ENCODE data around the gene TGFB1. TPM values are rescaled to one million over a fixed set of nuclear protein-coding genes. Genes with fewer than 3 reads are reported as not detected.
"Not testable (repeated sequence)": the region's sequence is repeated elsewhere in the genome, so short reads cannot be mapped to it uniquely, and the experiment has no call there.

TGFB1 gene
- total RNA-seq, 1 experiment from 2014 or later: 8.6 TPM

GRCh38 chr19:41299046-41299754, 54.5 kb downstream of the TGFB1 start:
- no peaks in the 10 kb centered on the region for H3K27me3 ChIP-seq (ENCODE audit: control insufficient read depth, insufficient read depth, low read length)
- peaks cover 85% of the 10 kb centered on the region for H3K36me3 ChIP-seq (replicated peaks; ENCODE audit: control insufficient read depth, insufficient read depth, low read length)
- H3K4me3 ChIP-seq (ENCODE audit: insufficient read depth, low read depth, low read length): no peak overlapping the region
- DNase-seq: no peak

GRCh38 chr19:41298348-41298964, 55.3 kb downstream of the TGFB1 start:
- no peak for DNase-seq
- Histone ChIP-seq H3K36me3 (replicated peaks; ENCODE audit: control insufficient read depth, insufficient read depth, low read length) (peaks cover 86% of the 10 kb centered on the region), H3K4me3 (ENCODE audit: insufficient read depth, low read depth, low read length) (no peak overlapping the region), H3K27me3 (ENCODE audit: control insufficient read depth, insufficient read depth, low read length) (no peaks in the 10 kb centered on the region)

DNA sequence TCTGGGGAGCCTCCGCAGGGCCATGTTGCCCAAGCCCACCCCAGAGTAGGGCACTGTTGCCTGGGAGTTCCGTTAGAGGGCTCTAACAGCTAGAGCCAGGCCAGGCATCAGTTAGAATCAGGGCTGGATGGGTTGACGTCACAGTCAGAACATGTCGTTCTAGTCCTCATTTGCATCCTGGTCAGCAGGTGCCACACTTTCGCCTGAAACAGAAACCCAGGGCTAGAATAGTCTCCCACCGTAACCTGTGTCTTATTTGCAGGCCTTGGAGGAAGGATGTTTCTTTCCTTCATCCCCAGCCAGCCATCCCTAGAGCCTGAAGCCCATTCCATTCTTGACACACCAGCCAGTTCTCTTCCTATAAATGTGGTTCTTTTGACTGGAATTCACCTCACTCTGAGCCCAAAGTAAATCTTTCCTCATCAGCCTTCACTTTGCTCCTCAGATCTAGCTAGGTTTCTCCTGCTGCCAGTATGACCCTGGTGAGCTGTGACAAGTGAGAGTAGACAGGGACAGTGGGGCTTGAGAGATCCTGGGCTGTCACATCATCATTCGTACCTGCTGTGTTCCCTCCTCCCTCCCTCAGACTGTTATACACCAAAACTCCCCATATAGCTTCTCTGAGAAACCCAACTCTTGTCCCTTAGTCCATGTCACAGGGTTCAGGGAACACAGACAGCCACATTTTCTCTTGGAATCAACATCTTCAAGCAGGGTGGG, 55.9 kb downstream of the TGFB1 start:
- H3K36me3 ChIP-seq (replicated peaks; ENCODE audit: control insufficient read depth, insufficient read depth, low read length): peaks cover 88% of the 10 kb centered on the region
- no peak for DNase-seq
- H3K27me3 ChIP-seq (ENCODE audit: control insufficient read depth, insufficient read depth, low read length): no peaks in the 10 kb centered on the region
- no peak overlapping the region for H3K4me3 ChIP-seq (ENCODE audit: insufficient read depth, low read depth, low read length)

GRCh38 chr19:41296433-41296871, 57.3 kb downstream of the TGFB1 start:
- H3K36me3 ChIP-seq (replicated peaks; ENCODE audit: control insufficient read depth, insufficient read depth, low read length): peaks cover 91% of the 10 kb centered on the region
- DNase-seq: no peak

DNA sequence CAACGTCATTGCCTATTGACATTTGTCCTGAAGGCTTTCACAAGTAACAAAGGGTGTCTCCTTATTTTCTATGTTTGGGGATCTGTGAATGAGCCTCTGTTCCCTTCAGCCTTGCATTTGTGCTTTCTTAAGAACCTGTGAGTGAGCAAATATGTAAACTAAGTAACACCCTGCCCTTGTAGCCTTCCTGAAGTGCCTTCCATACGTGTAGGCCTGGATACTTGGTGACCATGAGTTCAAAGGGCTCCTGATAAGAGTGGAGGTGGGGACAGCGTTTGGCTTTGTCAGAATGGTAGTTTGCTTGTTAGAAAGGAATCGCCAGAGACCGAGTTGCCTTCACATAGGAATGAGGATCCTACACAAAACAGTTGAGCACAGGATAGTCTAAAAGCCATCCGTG, 58.2 kb downstream of the TGFB1 start:
- Histone ChIP-seq H3K27me3 (ENCODE audit: control insufficient read depth, insufficient read depth, low read length) (no peaks in the 10 kb centered on the region), H3K4me3 (ENCODE audit: insufficient read depth, low read depth, low read length) (no peak overlapping the region), H3K36me3 (replicated peaks; ENCODE audit: control insufficient read depth, insufficient read depth, low read length) (peaks cover 91% of the 10 kb centered on the region)
- DNase-seq: no peak

More at GRCh38 chr19:41296433-41296871, 57.3 kb downstream of the TGFB1 start:
- Histone ChIP-seq H3K27me3 (ENCODE audit: control insufficient read depth, insufficient read depth, low read length) (no peaks in the 10 kb centered on the region), H3K4me3 (ENCODE audit: insufficient read depth, low read depth, low read length) (no peak overlapping the region)

DNA sequence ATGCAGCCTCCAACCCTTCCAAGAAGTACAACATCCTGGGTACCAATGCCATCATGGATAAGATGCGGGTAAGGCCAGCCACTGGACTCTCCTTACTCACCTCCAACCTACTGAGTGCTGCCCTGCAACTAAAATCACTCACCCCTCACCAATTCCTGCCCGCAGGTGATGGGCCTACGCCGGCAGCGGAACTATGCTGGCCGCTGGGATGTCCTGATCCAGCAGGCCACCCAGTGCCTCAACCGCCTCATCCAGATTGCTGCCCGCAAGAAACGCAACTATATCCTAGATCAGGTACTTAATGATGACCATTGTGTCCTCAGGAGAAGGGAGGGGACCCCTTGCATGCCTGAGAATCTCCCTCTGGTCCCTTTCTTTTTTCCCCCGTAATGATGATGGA, 59.3 kb downstream of the TGFB1 start:
- H3K36me3 ChIP-seq (replicated peaks; ENCODE audit: control insufficient read depth, insufficient read depth, low read length): peaks cover 86% of the 10 kb centered on the region

GRCh38 chr19:41289814-41290213, 63.9 kb downstream of the TGFB1 start:
- H3K4me3 ChIP-seq (ENCODE audit: insufficient read depth, low read depth, low read length); H3K27me3 ChIP-seq (ENCODE audit: control insufficient read depth, insufficient read depth, low read length); DNase-seq: not testable (repeated sequence)
- H3K36me3 ChIP-seq (replicated peaks; ENCODE audit: control insufficient read depth, insufficient read depth, low read length): peaks cover 54% of the 10 kb centered on the region

More for the DNA sequence above, 59.3 kb downstream of the TGFB1 start:
- H3K4me3 ChIP-seq (ENCODE audit: insufficient read depth, low read depth, low read length): no peak overlapping the region
- DNase-seq: no peak
- H3K27me3 ChIP-seq (ENCODE audit: control insufficient read depth, insufficient read depth, low read length): no peaks in the 10 kb centered on the region

DNA sequence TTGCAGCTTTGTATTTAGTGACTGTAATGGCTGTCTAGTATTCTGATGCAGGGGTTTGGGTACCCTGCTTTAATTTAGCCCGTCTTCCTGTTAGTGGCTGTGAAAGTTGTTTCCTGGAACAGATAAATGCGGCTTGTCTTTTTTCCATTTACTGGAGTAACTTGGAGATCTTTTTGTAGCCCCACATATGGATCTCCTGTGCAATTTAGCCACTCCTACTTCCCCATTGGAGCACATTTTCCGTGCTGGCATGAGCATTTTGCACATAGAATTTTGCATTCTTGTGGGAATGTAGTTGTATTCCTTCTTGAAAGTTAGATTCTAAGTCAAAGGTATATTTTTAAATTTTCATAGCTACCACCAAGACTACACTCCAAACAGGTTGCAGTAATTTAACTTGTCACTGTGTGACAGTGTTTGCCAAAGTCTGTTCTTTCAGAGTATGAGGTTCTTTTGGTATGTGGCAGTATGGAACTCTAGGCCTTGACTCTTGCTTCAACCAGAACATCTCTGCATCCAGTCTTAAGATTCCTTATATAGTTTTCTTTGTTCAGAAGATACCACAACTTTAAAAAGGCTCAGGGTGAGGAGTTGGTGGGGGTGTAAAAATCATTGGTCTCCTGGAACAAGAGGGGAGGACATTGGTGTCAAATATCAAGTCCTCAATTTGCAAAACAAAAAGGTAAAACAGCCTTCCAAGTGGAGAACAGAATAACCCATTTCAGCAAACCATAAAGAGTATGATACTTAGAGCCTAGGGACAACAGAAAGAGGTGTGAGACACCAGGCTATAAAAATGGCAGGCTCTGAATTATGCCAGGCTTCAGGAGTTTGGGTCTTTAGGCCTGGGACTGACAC, 64.8 kb downstream of the TGFB1 start:
- Histone ChIP-seq H3K4me3 (ENCODE audit: insufficient read depth, low read depth, low read length) (no peak overlapping the region), H3K36me3 (replicated peaks; ENCODE audit: control insufficient read depth, insufficient read depth, low read length) (peaks cover 50% of the 10 kb centered on the region)

More for the DNA sequence above, 64.8 kb downstream of the TGFB1 start:
- peak; percentile 62 for DNase-seq
- no peaks in the 10 kb centered on the region for H3K27me3 ChIP-seq (ENCODE audit: control insufficient read depth, insufficient read depth, low read length)

Other genes with a start within 250 kb of the TGFB1 start
- gene CYP2F1, start 239.5 kb downstream of the TGFB1 start, total RNA-seq (2014; rRNA removed; shearing (Covaris generic)): 0.24 and 0.30 TPM in 2 replicates
- gene CYP2S1, start 160.7 kb downstream of the TGFB1 start, total RNA-seq (2014; rRNA removed; shearing (Covaris generic)): 60.4 and 108 TPM in 2 replicates
- gene AXL, start 134.7 kb downstream of the TGFB1 start, total RNA-seq (2014; rRNA removed; shearing (Covaris generic)): 23.3 and 26.8 TPM in 2 replicates
- 178 and 194 TPM in 2 replicates for gene HNRNPUL1, start 89.5 kb downstream of the TGFB1 start, total RNA-seq (2014; rRNA removed; shearing (Covaris generic))
- gene CCDC97, start 43.8 kb downstream of the TGFB1 start, total RNA-seq (2014; rRNA removed; shearing (Covaris generic)): 19.6 and 20.8 TPM in 2 replicates
- 1.1 and 2.9 TPM in 2 replicates for gene B9D2, start 10.2 kb upstream of the TGFB1 start, total RNA-seq (2014; rRNA removed; shearing (Covaris generic))
- gene TMEM91, start 22.6 kb upstream of the TGFB1 start, total RNA-seq (2014; rRNA removed; shearing (Covaris generic)): 8.4 and 13.3 TPM in 2 replicates
- 79.6 and 83.0 TPM in 2 replicates for gene EXOSC5, start 43.4 kb upstream of the TGFB1 start, total RNA-seq (2014; rRNA removed; shearing (Covaris generic))
- gene BCKDHA, start 43.9 kb upstream of the TGFB1 start, total RNA-seq (2014; rRNA removed; shearing (Covaris generic)): 36.0 and 53.1 TPM in 2 replicates
- 1.9 and 5.3 TPM in 2 replicates for gene B3GNT8, start 73.5 kb upstream of the TGFB1 start, total RNA-seq (2014; rRNA removed; shearing (Covaris generic))
- gene DMAC2, start 86.0 kb upstream of the TGFB1 start, total RNA-seq (2014; rRNA removed; shearing (Covaris generic)): 80.0 and 96.0 TPM in 2 replicates
- not detected in 2 replicates for gene ERICH4, start 89.2 kb upstream of the TGFB1 start, total RNA-seq (2014; rRNA removed; shearing (Covaris generic))
- gene CEACAM21, start 222.2 kb upstream of the TGFB1 start, total RNA-seq (2014; rRNA removed; shearing (Covaris generic)): not detected in 2 replicates

All from H7 (cell line).